Measurements from ENCODE around the gene GANC.

The GANC gene

GRCh38 chr15:42385206-42385979 lies 112.4 kb downstream of the GANC start:
- DNase-seq: peak; percentile 34

- no peak for DNase-seq
Observed at GRCh38 chr15:42385980-42386700, 113.1 kb downstream of the GANC start.

- DNase-seq: no peak
Observed at GRCh38 chr15:42387603-42388002, 114.6 kb downstream of the GANC start.

GRCh38 chr15:42392309-42393024 lies 119.5 kb downstream of the GANC start:
- no peak for DNase-seq

GRCh38 chr15:42394106-42394505 lies 121.1 kb downstream of the GANC start:
- no peak for DNase-seq

GRCh38 chr15:42395838-42396237 lies 122.8 kb downstream of the GANC start:
- no peak for DNase-seq

- no peak for DNase-seq
Observed at GRCh38 chr15:42401544-42402454, 128.8 kb downstream of the GANC start.

- DNase-seq: peak; percentile 61
Observed at GRCh38 chr15:42402455-42403205, 129.6 kb downstream of the GANC start.

- no peak for DNase-seq
Observed at GRCh38 chr15:42403389-42403788, 130.4 kb downstream of the GANC start.

- no peak for DNase-seq
Observed at GRCh38 chr15:42404461-42405235, 131.6 kb downstream of the GANC start.

- DNase-seq: no peak
Observed at GRCh38 chr15:42405863-42406482, 133.0 kb downstream of the GANC start.
